ENCODE data around the gene WIZ.
"Not testable (repeated sequence)": the region's sequence is repeated elsewhere in the genome, so short reads cannot be mapped to it uniquely, and the experiment has no call there.

The WIZ gene

DNA sequence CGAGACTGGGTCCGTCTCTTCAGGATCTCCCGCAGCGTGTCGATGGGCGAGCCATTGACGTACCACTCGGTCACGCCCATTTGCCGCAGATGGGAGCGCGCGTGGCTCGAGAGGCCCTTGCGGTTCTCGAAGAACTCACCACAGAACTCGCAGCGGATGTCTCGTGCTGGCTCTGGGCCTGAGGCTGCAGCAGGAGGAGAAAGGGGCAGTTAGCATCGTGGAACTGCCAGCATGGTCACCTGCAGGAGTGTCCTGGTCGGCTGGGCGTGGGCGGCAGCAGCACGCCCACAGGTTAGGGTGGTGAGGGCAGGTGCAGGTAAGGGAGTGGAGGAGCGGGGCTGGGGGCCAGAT, 22.4 kb downstream of the WIZ start:
- no peak for DNase-seq

DNA sequence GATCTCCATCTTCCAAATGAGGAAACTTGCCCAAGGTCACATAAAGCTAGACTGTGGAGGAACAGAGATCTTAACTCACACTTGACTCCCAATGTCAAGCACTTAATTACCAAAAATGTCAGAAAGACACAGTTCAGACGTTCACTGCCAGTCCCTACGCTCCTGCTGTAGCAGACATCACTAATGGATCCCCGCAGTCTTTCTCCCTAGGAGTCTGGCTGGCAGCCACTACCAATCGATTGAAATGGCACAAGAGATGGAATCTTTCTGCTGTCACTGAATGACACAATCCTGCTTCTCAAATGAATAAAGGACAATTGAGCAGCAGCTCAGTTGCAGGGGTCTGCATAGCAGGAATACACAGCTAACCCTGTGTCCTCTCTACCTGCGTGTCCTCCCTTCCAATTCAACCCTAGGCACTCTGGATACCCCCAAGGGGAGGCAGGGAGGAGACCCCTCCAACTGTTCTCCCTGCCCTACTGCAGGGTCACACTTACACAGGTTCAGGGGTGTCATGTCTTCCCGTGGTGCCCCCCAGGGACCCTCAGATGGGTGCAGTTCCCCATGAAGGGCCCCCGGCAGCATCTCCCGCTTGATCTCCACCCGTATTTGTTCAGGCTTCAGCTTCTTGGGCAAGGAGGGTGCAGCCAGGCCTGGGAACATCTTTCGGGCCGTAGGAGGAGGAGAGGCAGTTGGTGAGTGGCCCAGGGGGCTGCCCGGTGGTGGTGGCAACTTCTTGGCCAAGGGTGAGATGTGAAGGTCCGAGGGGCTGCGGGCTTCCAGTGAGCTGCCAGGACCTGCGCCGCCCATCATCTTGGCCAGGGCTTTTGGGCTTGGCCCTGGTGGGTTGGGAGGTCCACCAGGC, 23.0 kb downstream of the WIZ start:
- no peak for DNase-seq

DNA sequence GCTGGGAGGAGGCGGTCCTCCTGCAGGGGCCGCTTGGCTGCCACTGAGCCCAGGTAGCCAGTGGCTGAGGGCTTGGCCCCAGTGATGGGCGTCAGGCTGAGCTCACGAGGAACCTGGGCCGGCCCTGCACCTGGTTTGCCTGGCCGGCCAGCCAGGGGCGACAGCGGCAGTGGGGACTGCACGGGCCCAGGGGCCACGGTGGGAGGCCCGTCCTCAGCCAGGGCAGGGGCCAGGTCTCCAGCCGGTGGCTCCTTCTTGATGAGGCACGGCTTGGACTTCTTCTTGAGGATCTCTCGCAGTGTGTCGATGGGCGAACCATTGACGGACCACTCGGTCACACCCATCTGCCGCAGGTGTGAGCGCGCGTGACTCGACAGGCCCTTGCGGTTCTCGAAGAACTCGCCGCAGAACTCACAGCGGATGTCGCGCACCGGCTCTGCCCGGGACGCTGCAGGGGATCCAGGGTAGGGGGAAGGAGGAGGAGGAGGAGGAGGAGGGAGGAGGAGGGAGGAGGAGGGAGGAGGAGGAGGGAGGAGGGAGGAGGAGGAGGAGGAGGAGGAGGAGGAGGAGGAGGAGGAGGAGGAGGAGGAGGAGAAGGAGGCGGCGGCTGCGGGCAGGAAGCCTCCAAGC, 24.3 kb downstream of the WIZ start:
- DNase-seq: no peak

GRCh38 chr19:15424692-15425272, 25.0 kb downstream of the WIZ start:
- no peak for DNase-seq

GRCh38 chr19:15424121-15424520, 25.6 kb downstream of the WIZ start:
- DNase-seq: no peak

- DNase-seq: no peak
Observed at GRCh38 chr19:15423130-15423529, 26.6 kb downstream of the WIZ start.

DNA sequence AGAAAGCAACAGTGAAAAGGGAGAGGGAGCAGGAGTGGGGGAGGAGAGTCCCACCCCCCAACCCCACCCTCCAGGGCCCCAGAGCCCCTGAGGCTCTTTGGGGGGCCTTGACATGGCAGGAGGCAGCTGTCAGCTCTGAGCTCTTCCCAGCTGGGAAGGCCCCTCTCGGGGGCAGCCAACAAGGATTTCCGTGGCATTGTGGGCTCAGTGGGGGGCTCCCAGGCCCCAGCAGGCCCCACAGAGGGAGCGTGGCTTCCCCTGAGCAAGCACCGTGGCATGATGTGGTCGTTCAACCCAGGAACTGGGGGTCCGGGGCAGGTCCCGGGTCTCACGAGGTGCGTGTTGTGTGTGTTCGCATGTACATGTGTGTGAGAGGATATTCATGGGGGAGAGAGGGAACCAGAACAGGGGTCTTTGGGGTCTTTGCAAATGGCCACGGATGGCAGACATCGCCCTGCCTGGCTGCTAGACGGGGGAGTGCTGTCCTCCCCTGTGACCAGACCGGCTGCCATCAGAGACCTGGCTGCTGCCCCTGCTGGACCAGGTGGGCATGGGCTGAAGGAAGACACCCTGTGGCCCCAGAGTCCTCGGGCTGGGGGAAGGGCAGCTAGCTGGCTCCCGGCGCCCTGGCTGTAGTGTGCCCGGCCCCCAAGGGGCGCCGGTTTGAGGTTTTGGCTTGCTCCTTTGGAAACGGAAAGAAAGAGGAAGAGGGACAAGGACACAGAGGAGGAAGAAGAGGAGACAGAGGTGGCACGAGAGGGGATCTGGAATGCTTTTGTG, 27.3 kb downstream of the WIZ start:
- DNase-seq: no peak

- no peak for DNase-seq
Observed at GRCh38 chr19:15421721-15422260, 28.0 kb downstream of the WIZ start.

GRCh38 chr19:15421136-15421695, 28.5 kb downstream of the WIZ start:
- DNase-seq: no peak

GRCh38 chr19:15419413-15420025, 30.2 kb downstream of the WIZ start:
- no peak for DNase-seq

GRCh38 chr19:15418579-15419412, 31.0 kb downstream of the WIZ start, which contains the start of gene AKAP8L:
AKAP8L (minus strand) TSS chr19:15418988; CDS start chr19:15418923, 65 bp downstream.
- peak; percentile 99 for DNase-seq

- no peak for DNase-seq
Observed at GRCh38 chr19:15418231-15418578, 31.6 kb downstream of the WIZ start.

- DNase-seq: no peak
Observed at GRCh38 chr19:15417699-15418098, 32.1 kb downstream of the WIZ start.

DNA sequence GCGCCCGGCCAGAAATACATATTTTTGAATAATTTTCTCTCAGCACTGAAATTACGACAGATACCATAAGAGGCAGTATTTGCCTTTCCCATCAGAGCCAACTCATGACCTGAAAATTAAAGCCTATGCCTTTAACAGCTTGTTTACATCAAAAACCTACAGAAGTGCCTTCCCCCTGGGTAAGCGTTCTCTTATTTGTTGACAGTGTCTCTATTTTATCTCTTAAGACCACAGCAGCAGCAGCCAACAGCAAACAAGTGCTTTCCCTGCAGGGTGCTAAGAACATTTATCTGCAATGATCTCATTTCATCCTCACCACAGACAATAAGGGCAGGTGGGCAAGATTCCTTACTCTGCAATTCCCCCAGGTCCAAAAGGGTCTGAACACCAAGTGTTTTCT, 36.9 kb downstream of the WIZ start:
- DNase-seq: no peak

- DNase-seq: not testable (repeated sequence)
Observed at GRCh38 chr19:15411351-15411750, 38.4 kb downstream of the WIZ start.

DNA sequence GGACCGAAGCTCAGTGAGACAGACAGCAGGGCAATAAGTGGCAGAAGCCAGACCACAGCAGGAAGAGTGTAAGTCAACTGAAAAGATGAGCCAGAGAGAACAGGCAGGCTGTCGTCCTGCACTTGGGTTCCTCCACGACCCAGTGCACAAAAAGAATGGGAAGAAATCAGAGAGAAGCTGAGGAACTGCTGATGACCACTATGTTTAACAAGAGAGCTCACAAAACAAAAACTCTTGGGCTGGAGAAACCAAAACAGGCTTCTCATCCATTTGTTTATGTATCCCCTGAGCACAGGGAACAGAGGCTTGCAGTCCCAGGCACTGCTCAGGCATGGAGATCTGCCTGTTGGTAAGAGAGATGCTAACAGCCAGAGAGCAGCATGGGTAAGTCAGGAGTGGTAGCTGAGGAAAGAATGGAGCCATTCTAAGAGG, 45.0 kb downstream of the WIZ start:
- DNase-seq: no peak

- DNase-seq: no peak
Observed at GRCh38 chr19:15404097-15404779, 45.5 kb downstream of the WIZ start.

DNA sequence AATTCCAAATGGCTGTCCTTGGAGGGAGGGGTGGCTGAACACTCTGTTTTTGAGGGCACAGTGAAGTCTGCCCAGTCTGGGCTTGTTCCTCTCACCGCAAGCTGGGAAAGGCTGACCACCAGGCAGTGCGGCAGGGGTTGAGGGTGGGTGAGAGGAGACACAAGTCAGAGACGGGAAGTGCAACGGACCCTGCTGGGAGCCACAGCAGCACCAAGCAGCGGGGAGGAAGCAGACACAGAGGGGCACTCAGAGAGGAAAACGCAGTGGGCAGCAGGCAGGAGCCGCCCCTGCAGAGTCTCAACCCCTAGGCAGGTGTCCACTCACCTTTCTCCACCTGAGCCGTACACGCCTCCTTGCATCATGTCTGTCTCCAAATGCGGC, 46.6 kb downstream of the WIZ start:
- DNase-seq: no peak

DNA sequence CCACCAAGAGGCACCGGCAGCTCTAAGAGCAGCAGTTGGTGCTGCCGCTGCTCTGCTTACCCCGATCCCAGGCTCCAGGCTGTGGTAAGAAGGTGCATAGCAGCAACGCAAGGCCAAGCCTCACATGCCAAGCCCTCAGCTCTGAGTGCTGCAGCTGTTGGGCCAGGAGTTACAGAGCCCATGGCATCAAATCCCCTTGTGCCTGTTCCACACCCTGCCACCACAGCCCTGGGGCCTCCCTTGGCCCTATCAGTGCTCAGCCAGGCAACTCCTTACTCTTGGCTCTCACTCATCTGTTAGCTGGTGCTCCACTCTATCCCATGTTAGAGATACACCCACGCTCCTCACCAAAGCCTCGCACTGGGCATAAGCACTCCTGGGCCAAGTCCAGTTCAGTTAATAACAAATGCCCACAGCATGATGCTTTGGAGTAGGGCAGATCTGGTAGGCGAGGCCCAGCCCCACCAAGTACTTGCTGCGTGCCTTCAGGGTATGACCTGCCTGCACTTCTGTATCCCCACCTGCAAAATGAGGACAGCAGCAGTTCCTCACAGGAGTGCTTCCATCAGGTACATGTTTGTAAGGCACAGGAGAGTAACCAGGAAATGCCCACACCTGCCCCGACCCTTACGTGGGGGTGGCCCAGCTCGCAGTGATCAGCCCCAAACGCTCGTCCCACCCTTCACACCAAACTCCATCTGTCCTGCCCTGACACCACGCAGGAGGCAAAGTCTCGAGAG, 47.2 kb downstream of the WIZ start:
- DNase-seq: no peak

DNA sequence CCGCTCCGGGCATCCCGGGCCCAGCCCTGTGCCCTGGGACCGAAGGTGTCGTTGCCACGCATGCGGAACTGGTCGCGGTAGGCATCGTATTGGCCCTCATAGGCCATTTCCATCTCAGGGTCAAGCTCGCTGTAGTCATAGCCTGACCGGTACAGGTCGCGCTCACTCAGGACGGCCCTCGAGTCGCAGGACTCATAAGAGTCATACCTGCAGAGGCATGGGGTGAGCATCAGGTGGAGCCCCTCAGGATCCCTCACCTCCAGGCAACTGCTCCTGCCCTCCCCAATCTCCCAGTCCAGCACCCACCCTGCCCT, 48.4 kb downstream of the WIZ start:
- no peak for DNase-seq
